ENCODE measurements around the gene SLC22A17.

DNA sequence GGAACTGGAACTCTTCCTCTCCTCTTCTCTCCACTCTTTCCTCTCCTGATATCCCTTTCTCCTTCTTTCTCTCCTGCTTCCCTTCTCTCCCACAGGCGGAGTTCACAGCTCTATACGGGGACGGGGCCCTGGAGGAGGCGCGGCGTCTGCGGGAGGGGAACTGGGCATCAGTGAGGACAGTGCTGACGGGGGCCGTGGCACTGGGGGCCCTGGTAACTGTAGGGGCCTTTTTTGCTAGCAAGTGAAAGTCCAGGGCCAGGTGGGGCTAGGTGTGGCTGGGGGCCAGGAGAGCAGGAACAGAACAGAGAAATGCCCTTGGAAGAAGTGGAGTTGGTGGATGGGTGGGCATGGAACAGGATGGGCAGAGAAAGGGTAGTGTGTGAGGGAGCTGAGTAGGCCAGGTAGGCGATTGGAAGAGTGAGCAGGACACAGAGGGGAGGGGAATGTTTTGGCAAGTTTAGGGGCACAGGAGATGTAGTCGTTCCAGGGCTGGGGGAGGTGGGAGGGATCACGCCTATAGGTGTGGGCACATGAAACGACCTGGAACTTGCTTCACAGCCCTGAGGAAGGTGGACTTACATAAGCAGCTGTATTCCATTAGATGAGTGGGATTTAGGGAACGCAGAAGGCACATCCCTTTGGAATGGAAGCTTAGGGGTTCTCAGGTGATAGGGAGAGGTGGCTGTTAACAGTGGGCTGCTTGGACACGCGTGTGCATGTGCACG lies 43.8 kb downstream of the SLC22A17 start:
- TF ChIP-seq, protein P1, sequence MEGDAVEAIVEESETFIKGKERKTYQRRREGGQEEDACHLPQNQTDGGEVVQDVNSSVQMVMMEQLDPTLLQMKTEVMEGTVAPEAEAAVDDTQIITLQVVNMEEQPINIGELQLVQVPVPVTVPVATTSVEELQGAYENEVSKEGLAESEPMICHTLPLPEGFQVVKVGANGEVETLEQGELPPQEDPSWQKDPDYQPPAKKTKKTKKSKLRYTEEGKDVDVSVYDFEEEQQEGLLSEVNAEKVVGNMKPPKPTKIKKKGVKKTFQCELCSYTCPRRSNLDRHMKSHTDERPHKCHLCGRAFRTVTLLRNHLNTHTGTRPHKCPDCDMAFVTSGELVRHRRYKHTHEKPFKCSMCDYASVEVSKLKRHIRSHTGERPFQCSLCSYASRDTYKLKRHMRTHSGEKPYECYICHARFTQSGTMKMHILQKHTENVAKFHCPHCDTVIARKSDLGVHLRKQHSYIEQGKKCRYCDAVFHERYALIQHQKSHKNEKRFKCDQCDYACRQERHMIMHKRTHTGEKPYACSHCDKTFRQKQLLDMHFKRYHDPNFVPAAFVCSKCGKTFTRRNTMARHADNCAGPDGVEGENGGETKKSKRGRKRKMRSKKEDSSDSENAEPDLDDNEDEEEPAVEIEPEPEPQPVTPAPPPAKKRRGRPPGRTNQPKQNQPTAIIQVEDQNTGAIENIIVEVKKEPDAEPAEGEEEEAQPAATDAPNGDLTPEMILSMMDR (conservative IDR thresholded peaks at IDR 0.05; ENCODE audit: low read length), result no peak
- TF ChIP-seq EZH2phosphoT487 (IDR thresholded peaks at IDR 0.05; ENCODE audit: borderline replicate concordance, low read depth, low read length), result no peak

Measured in OCI-LY7 (cell line).